ENCODE measurements around the gene CTRB2.

- TF ChIP-seq CTCF (IDR thresholded peaks at IDR 0.05) (no peak), EZH2phosphoT487 (IDR thresholded peaks at IDR 0.05) (no peak), EZH2 (IDR thresholded peaks at IDR 0.05) (no peak)
These were observed 45.3 kb upstream of the CTRB2 start for GRCh38 chr16:75252049-75252864.

All from neural progenitor cell (in vitro differentiated cells).